AG08395 (cell line): ENCODE measurements around the gene LIPE.

Experiments
- DNase-seq: peaks from one replicate; pipeline ENCODE4 v3.0.0; 2012; ENCODE audit warnings: mixed read lengths, low spot score

Gene LIPE

GRCh38 chr19:42352301-42353259 is 74.6 kb downstream of the LIPE start:
- DNase-seq, result no peak
